H9 (cell line): ENCODE measurements around the gene NKAPD1. TPM values are rescaled to one million over a fixed set of nuclear protein-coding genes. Genes with fewer than 3 reads are reported as not detected.
A peak's percentile ranks its signal among the peaks of the same experiment; 100 is the strongest.

Experiments used
- DNase-seq: peaks from one replicate; pipeline ENCODE4 v3.0.0-alpha.2; 2017
- H2AFZ ChIP-seq: one replicate; pipeline ENCODE4 v1.6.1; 2013; ENCODE audit warnings: mild to moderate bottlenecking, low read length, control low read depth, moderate library complexity
- H2AK5ac ChIP-seq: 2 replicates; pipeline ENCODE4 v1.6.1; 2013; ENCODE audit warnings: low read length, control low read depth, mixed read lengths; ENCODE audit not compliant: insufficient read length
- H2BK120ac ChIP-seq: one replicate; pipeline ENCODE4 v1.6.1; 2013; ENCODE audit warnings: low read depth, mild to moderate bottlenecking, low read length, control low read depth, inconsistent platforms; ENCODE audit not compliant: poor library complexity, severe bottlenecking
- H2BK12ac ChIP-seq: 2 replicates; pipeline ENCODE4 v1.6.1; 2013; ENCODE audit warnings: low read length, control low read depth, mixed read lengths, low read depth; ENCODE audit not compliant: insufficient read length
- H2BK15ac ChIP-seq: 2 replicates; pipeline ENCODE4 v1.6.1; 2013; ENCODE audit warnings: low read depth, low read length, control low read depth
- H2BK20ac ChIP-seq: one replicate; pipeline ENCODE4 v1.6.1; 2013; ENCODE audit warnings: low read depth, mild to moderate bottlenecking, low read length, control low read depth, inconsistent platforms; ENCODE audit not compliant: poor library complexity, severe bottlenecking
- H2BK5ac ChIP-seq: 2 replicates; pipeline ENCODE4 v1.6.1; 2013; ENCODE audit warnings: low read length, control low read depth, mixed read lengths; ENCODE audit not compliant: insufficient read length
- H3K14ac ChIP-seq: 2 replicates; pipeline ENCODE4 v1.6.1; 2013; ENCODE audit warnings: low read length, control low read depth; ENCODE audit not compliant: insufficient read depth
- H3K18ac ChIP-seq: 2 replicates; pipeline ENCODE4 v1.6.1; 2013; ENCODE audit warnings: low read depth, mild to moderate bottlenecking, mixed read lengths, low read length, control low read depth; ENCODE audit not compliant: insufficient read length
- H3K23ac ChIP-seq: 2 replicates; pipeline ENCODE4 v1.6.1; 2013; ENCODE audit warnings: low read length, control low read depth, mixed read lengths, low read depth; ENCODE audit not compliant: insufficient read length
- H3K23me2 ChIP-seq: 2 replicates; pipeline ENCODE4 v1.6.1; 2013; ENCODE audit warnings: low read depth, mild to moderate bottlenecking, mixed read lengths, low read length, control low read depth; ENCODE audit not compliant: insufficient read length, poor library complexity, severe bottlenecking
- H3K27ac ChIP-seq: 2 replicates; pipeline ENCODE4 v1.5.1; 2013; ENCODE audit warnings: low read length, control low read depth, mixed read lengths, low read depth; ENCODE audit not compliant: insufficient read length
- H3K27me3 ChIP-seq: 2 replicates; pipeline ENCODE4 v1.6.1; 2013; ENCODE audit warnings: low read length, control low read depth, inconsistent platforms; ENCODE audit not compliant: insufficient read depth
- H3K4ac ChIP-seq: 2 replicates; pipeline ENCODE4 v1.6.1; 2013; ENCODE audit warnings: low read depth, mild to moderate bottlenecking, control low read depth, inconsistent platforms, low read length, moderate library complexity
- H3K4me1 ChIP-seq: 2 replicates; pipeline ENCODE4 v1.6.1; 2013; ENCODE audit warnings: low read length, control low read depth, inconsistent platforms; ENCODE audit not compliant: insufficient read depth
- H3K4me2 ChIP-seq: 2 replicates; pipeline ENCODE4 v1.6.1; 2013; ENCODE audit warnings: low read length, control low read depth, mixed read lengths; ENCODE audit not compliant: insufficient read length, insufficient read depth
- H3K56ac ChIP-seq: 2 replicates; pipeline ENCODE4 v1.6.1; 2013; ENCODE audit warnings: low read depth, mild to moderate bottlenecking, mixed read lengths, low read length, control low read depth; ENCODE audit not compliant: insufficient read length
- H3K79me1 ChIP-seq: 2 replicates; pipeline ENCODE4 v1.6.1; 2013; ENCODE audit warnings: low read depth, mild to moderate bottlenecking, moderate library complexity, low read length, control low read depth, inconsistent platforms; ENCODE audit not compliant: insufficient read depth, poor library complexity, severe bottlenecking
- H3K79me2 ChIP-seq: 2 replicates; pipeline ENCODE4 v1.6.1; 2013; ENCODE audit warnings: low read length, control low read depth, inconsistent platforms; ENCODE audit not compliant: insufficient read depth
- H3K9ac ChIP-seq: 2 replicates; pipeline ENCODE4 v1.6.1; 2013; ENCODE audit warnings: low read length, control low read depth, mixed read lengths; ENCODE audit not compliant: insufficient read length; ENCODE audit errors: extremely low read depth
- H3K9me3 ChIP-seq: one replicate; pipeline ENCODE4 v1.6.1; 2013; ENCODE audit warnings: low read depth, low read length, inconsistent platforms; ENCODE audit not compliant: control insufficient read depth
- H3T11ph ChIP-seq: one replicate; pipeline ENCODE4 v1.6.1; 2013; ENCODE audit warnings: mild to moderate bottlenecking, low read length, control low read depth, inconsistent platforms
- H4K20me1 ChIP-seq: one replicate; pipeline ENCODE4 v1.6.1; 2013; ENCODE audit not compliant: control insufficient read depth, insufficient read length, insufficient read depth
- H4K5ac ChIP-seq: 2 replicates; pipeline ENCODE4 v1.6.1; 2013; ENCODE audit warnings: low read depth, mild to moderate bottlenecking, mixed read lengths, low read length, control low read depth; ENCODE audit not compliant: insufficient read length
- H4K8ac ChIP-seq: replicated peaks from 2 replicates; pipeline ENCODE4 v1.6.1; 2013; ENCODE audit warnings: low read length, control low read depth, mixed read lengths, low read depth; ENCODE audit not compliant: insufficient read length
- H4K91ac ChIP-seq: 2 replicates; pipeline ENCODE4 v1.6.1; 2013; ENCODE audit warnings: low read depth, mild to moderate bottlenecking, moderate library complexity, mixed read lengths, low read length, control low read depth; ENCODE audit not compliant: insufficient read length
- H3K27ac Mint-ChIP-seq, 3 experiments: 2 replicates in 2 of 3; 3 replicates in 1 of 3; pipeline ENCODE4 v1.8.0; 2020 to 2021; ENCODE audit warnings: mixed read lengths in 3 of 3, mild to moderate bottlenecking in 1 of 3, moderate library complexity in 1 of 3
- H3K27me3 Mint-ChIP-seq: 2 replicates; pipeline ENCODE4 v1.8.0; 2021; ENCODE audit warnings: low read depth, mild to moderate bottlenecking, moderate library complexity, mixed read lengths
- H3K36me3 Mint-ChIP-seq, 3 experiments: 2 replicates in 2 of 3; 3 replicates in 1 of 3; pipeline ENCODE4 v1.8.0; 2020 to 2021; ENCODE audit warnings: low read depth in 3 of 3, mixed read lengths in 3 of 3; ENCODE audit not compliant: insufficient read depth in 1 of 3
- H3K4me1 Mint-ChIP-seq, 2 experiments: 2 replicates each; pipeline ENCODE4 v1.8.0; 2020; ENCODE audit warnings: mixed read lengths in 2 of 2
- H3K4me3 Mint-ChIP-seq, 2 experiments: 2 replicates in 1 of 2; 3 replicates in 1 of 2; pipeline ENCODE4 v1.8.0; 2020 to 2021; ENCODE audit warnings: mild to moderate bottlenecking in 2 of 2, mixed read lengths in 2 of 2, moderate library complexity in 1 of 2
- H3K9me3 Mint-ChIP-seq, 2 experiments: 2 replicates in 1 of 2; 3 replicates in 1 of 2; pipeline ENCODE4 v1.8.0; 2020; ENCODE audit warnings: mild to moderate bottlenecking in 2 of 2, mixed read lengths in 2 of 2, moderate library complexity in 1 of 2
- CTCF ChIP-seq: fragments of 200-600 bp; sonication (generic); conservative IDR thresholded peaks from 3 replicates; pipeline ENCODE4 v1.8.0; 2021; ENCODE audit warnings: antibody characterized with exemption, mild to moderate bottlenecking
- WGBS: extraction: QIAGEN DNeasy Blood & Tissue Kit; methylation state at CpG from one replicate; pipeline ENCODE4 v1.1.7; 2013; ENCODE audit warnings: missing lambda C conversion rate, low lambda C conversion rate, mixed read lengths; ENCODE audit not compliant: insufficient read length; ENCODE audit errors: extremely low coverage; 5-methylcytosine and 5-hydroxymethylcytosine counted together
- total RNA-seq: library from RNA; stranded (reverse); gene quantifications from 2 replicates; pipeline ENCODE4 v1.2.1, GENCODE V29; 2021

NKAPD1 gene
- total RNA-seq, 1 experiment from 2014 or later: 25.9 TPM

- Mint-ChIP-seq H3K4me3 (peak overlapping the region; percentile 100), H3K4me1 (peaks cover 16 to 20% of the 10 kb centered on the region in 2 experiments), H3K9me3 (peaks cover 0 to 4% of the 10 kb centered on the region in 2 experiments; a peak in 2 of 5 replicates), H3K27ac (peak overlapping the region; percentile 95 to 100 (median 100); a peak in 6 of 7 replicates), H3K27me3 (peaks cover 2% of the 10 kb centered on the region; the same call in 1 of the 2 replicates), H3K36me3 (peaks cover 21 to 87% (median 68%) of the 10 kb centered on the region in 3 experiments)
- H3K23ac ChIP-seq: no peak overlapping the region
- no peak for TF ChIP-seq CTCF
- no peaks in the 10 kb centered on the region for H3K9me3 ChIP-seq
- no peaks in the 10 kb centered on the region for H4K20me1 ChIP-seq
- H3K79me2 ChIP-seq: peaks cover 13% of the 10 kb centered on the region; the same call in 1 of the 2 replicates
- H3K4me1 ChIP-seq: no peaks in the 10 kb centered on the region
- H3T11ph ChIP-seq: no peak overlapping the region
- peak overlapping the region; percentile 69 for H3K18ac ChIP-seq
- H3K23me2 ChIP-seq: peaks cover 5% of the 10 kb centered on the region
- no peak overlapping the region for H2BK5ac ChIP-seq
- peak overlapping the region; percentile 97 for H3K4me2 ChIP-seq
- H3K4ac ChIP-seq: no peak overlapping the region
- H4K5ac ChIP-seq: peak overlapping the region; percentile 45
- H2BK15ac ChIP-seq: no peak overlapping the region
- no peak overlapping the region for H3K27ac ChIP-seq
- H4K8ac ChIP-seq: no peak overlapping the region
- no peak overlapping the region for H2BK12ac ChIP-seq
- H4K91ac ChIP-seq: no peak overlapping the region
- H3K79me1 ChIP-seq: no peaks in the 10 kb centered on the region
- peak overlapping the region; percentile 91 for H3K9ac ChIP-seq
- no peak overlapping the region for H2BK120ac ChIP-seq
- no peaks in the 10 kb centered on the region for H3K27me3 ChIP-seq
- no CpG with 5 or more reads among the region's 19 CpGs for WGBS
- H3K56ac ChIP-seq: no peak overlapping the region
- H2AFZ ChIP-seq: no peak overlapping the region
- H2BK20ac ChIP-seq: no peak overlapping the region
- peak overlapping the region; percentile 85; the same call in 1 of the 2 replicates for H3K14ac ChIP-seq
- DNase-seq: no peak
- H2AK5ac ChIP-seq: no peak overlapping the region
These were observed 11.8 kb downstream of the NKAPD1 start for GRCh38 chr11:112085822-112086421.
